Hepatocyte (in vitro differentiated cells): ENCODE measurements around the gene HELB. TPM values are rescaled to one million over a fixed set of nuclear protein-coding genes. Genes with fewer than 3 reads are reported as not detected.

ENCODE experiments used
- DNase-seq: peaks from one replicate; pipeline ENCODE4 v3.0.0-alpha.2; 2016; ENCODE audit warnings: low spot score
- H2AFZ ChIP-seq: fragments of 200-600 bp; sonication (generic); 2 replicates; pipeline ENCODE4 v1.6.0; 2016; ENCODE audit warnings: antibody characterized with exemption, mild to moderate bottlenecking
- H3K27ac ChIP-seq: fragments of 200-600 bp; sonication (generic); 2 replicates; pipeline ENCODE4 v1.5.1; 2016; ENCODE audit warnings: mild to moderate bottlenecking
- H3K27me3 ChIP-seq: fragments of 200-600 bp; sonication (generic); 2 replicates; pipeline ENCODE4 v1.6.1; 2016
- H3K36me3 ChIP-seq: fragments of 200-600 bp; sonication (generic); replicated peaks from 2 replicates; pipeline ENCODE4 v1.5.1; 2016; ENCODE audit warnings: low read depth; ENCODE audit not compliant: insufficient read depth
- H3K4me1 ChIP-seq: fragments of 200-600 bp; sonication (generic); 2 replicates; pipeline ENCODE4 v1.5.1; 2016; ENCODE audit warnings: mild to moderate bottlenecking, moderate library complexity; ENCODE audit not compliant: insufficient read depth
- H3K4me2 ChIP-seq: fragments of 200-600 bp; sonication (generic); 2 replicates; pipeline ENCODE4 v1.6.0; 2016
- H3K4me3 ChIP-seq: fragments of 200-600 bp; sonication (generic); 2 replicates; pipeline ENCODE4 v1.5.1; 2016; ENCODE audit warnings: mild to moderate bottlenecking
- H3K79me2 ChIP-seq: fragments of 200-600 bp; sonication (generic); 2 replicates; pipeline ENCODE4 v1.6.0; 2017; ENCODE audit warnings: mild to moderate bottlenecking
- H3K9me2 ChIP-seq: fragments of 200-600 bp; sonication (generic); replicated peaks from 2 replicates; pipeline ENCODE4 v1.6.0; 2017; ENCODE audit warnings: mild to moderate bottlenecking; ENCODE audit not compliant: insufficient read depth
- H3K9me3 ChIP-seq: fragments of 200-600 bp; sonication (generic); 2 replicates; pipeline ENCODE4 v1.5.1; 2016; ENCODE audit warnings: low read depth, mild to moderate bottlenecking
- H4K20me1 ChIP-seq: fragments of 200-600 bp; sonication (generic); 2 replicates; pipeline ENCODE4 v1.6.0; 2016; ENCODE audit warnings: mild to moderate bottlenecking; ENCODE audit not compliant: insufficient read depth, poor library complexity, severe bottlenecking
- EZH2 ChIP-seq: fragments of 200-600 bp; sonication (generic); IDR thresholded peaks from 2 replicates; pipeline ENCODE4 v1.6.1; 2016; ENCODE audit warnings: antibody characterized with exemption, mild to moderate bottlenecking, borderline replicate concordance
- EZH2phosphoT487 ChIP-seq: fragments of 200-600 bp; sonication (generic); IDR thresholded peaks from one replicate; pipeline ENCODE4 v1.6.1; 2018; ENCODE audit warnings: antibody characterized with exemption, mild to moderate bottlenecking, low read depth, moderate library complexity; ENCODE audit not compliant: unreplicated experiment, severe bottlenecking
- WGBS: methylation state at CpG from one replicate; pipeline ENCODE4 v1.1.6; 2016; ENCODE audit warnings: low lambda C conversion rate; ENCODE audit errors: missing lambda C conversion rate; 5-methylcytosine and 5-hydroxymethylcytosine counted together
- polyA plus RNA-seq: library from polyadenylated mRNA; unstranded; fragments of >200 nt; fragmentation: Nextera tagmentation; extraction: Ambion mirVana; gene quantifications from 2 replicates; pipeline ENCODE4 v1.2.1, GENCODE V29; 2016
- total RNA-seq: library from RNA; depleted of rRNA; stranded (reverse); fragments of >200 nt; gene quantifications from 2 replicates; pipeline ENCODE4 v1.2.3, GENCODE V29; 2014
- TF ChIP-seq, protein P1 (sequence below): fragments of 200-600 bp; sonication (generic); IDR thresholded peaks from 2 replicates; pipeline ENCODE4 v1.5.1; 2016; ENCODE audit warnings: antibody characterized with exemption, mild to moderate bottlenecking; ENCODE audit not compliant: poor library complexity

HELB gene
- total and polyA plus RNA-seq, 2 experiments from 2014 or later, result 1.5 to 4.6 TPM

- Histone ChIP-seq H2AFZ (no peak overlapping the region), H3K36me3 (no peaks in the 10 kb centered on the region), H3K9me2 (no peaks in the 10 kb centered on the region), H3K79me2 (no peaks in the 10 kb centered on the region), H3K4me2 (no peak overlapping the region), H4K20me1 (no peaks in the 10 kb centered on the region), H3K4me1 (no peaks in the 10 kb centered on the region), H3K27me3 (no peaks in the 10 kb centered on the region), H3K9me3 (no peaks in the 10 kb centered on the region), H3K4me3 (no peak overlapping the region), H3K27ac (no peak overlapping the region)
- no peak for DNase-seq
- WGBS, result 56% methylated on average over 3 of the region's 3 CpGs
- no peak for TF ChIP-seq EZH2
- TF ChIP-seq, protein P1, sequence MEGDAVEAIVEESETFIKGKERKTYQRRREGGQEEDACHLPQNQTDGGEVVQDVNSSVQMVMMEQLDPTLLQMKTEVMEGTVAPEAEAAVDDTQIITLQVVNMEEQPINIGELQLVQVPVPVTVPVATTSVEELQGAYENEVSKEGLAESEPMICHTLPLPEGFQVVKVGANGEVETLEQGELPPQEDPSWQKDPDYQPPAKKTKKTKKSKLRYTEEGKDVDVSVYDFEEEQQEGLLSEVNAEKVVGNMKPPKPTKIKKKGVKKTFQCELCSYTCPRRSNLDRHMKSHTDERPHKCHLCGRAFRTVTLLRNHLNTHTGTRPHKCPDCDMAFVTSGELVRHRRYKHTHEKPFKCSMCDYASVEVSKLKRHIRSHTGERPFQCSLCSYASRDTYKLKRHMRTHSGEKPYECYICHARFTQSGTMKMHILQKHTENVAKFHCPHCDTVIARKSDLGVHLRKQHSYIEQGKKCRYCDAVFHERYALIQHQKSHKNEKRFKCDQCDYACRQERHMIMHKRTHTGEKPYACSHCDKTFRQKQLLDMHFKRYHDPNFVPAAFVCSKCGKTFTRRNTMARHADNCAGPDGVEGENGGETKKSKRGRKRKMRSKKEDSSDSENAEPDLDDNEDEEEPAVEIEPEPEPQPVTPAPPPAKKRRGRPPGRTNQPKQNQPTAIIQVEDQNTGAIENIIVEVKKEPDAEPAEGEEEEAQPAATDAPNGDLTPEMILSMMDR, result no peak
- no peak for TF ChIP-seq EZH2phosphoT487
Observed at GRCh38 chr12:66345212-66345611, 42.9 kb downstream of the HELB start.

- no peak for DNase-seq
- no peaks in the 10 kb centered on the region for H3K36me3 ChIP-seq
Observed at GRCh38 chr12:66345956-66346355, 43.7 kb downstream of the HELB start.

GRCh38 chr12:66351301-66351700 lies 49.0 kb downstream of the HELB start:
- no peaks in the 10 kb centered on the region for H3K9me3 ChIP-seq
- no peaks in the 10 kb centered on the region for H3K36me3 ChIP-seq
- no peak overlapping the region for H3K4me3 ChIP-seq
- no peak overlapping the region for H3K27ac ChIP-seq
- no peaks in the 10 kb centered on the region for H4K20me1 ChIP-seq
- 96% methylated on average over 2 of the region's 2 CpGs for WGBS
- no peak overlapping the region for H3K4me2 ChIP-seq
- no peaks in the 10 kb centered on the region for H3K27me3 ChIP-seq
- no peak overlapping the region for H2AFZ ChIP-seq
- no peaks in the 10 kb centered on the region for H3K4me1 ChIP-seq
- no peaks in the 10 kb centered on the region for H3K79me2 ChIP-seq
- DNase-seq, result no peak
- TF ChIP-seq EZH2phosphoT487 (no peak), EZH2 (no peak)
- TF ChIP-seq, protein P1, result no peak
- H3K9me2 ChIP-seq, result no peaks in the 10 kb centered on the region

More at GRCh38 chr12:66345956-66346355, 43.7 kb downstream of the HELB start:
- H4K20me1 ChIP-seq, result no peaks in the 10 kb centered on the region
- WGBS, result 100% methylated on average over 2 of the region's 2 CpGs
- no peak for TF ChIP-seq EZH2
- TF ChIP-seq, protein P1, result no peak
- no peak for TF ChIP-seq EZH2phosphoT487
- H3K4me3 ChIP-seq, result no peak overlapping the region
- no peaks in the 10 kb centered on the region for H3K9me2 ChIP-seq
- no peaks in the 10 kb centered on the region for H3K27me3 ChIP-seq
- no peak overlapping the region for H3K27ac ChIP-seq
- no peak overlapping the region for H3K4me2 ChIP-seq
- H3K79me2 ChIP-seq, result no peaks in the 10 kb centered on the region
- no peaks in the 10 kb centered on the region for H3K9me3 ChIP-seq
- H2AFZ ChIP-seq, result no peak overlapping the region
- no peaks in the 10 kb centered on the region for H3K4me1 ChIP-seq

DNA sequence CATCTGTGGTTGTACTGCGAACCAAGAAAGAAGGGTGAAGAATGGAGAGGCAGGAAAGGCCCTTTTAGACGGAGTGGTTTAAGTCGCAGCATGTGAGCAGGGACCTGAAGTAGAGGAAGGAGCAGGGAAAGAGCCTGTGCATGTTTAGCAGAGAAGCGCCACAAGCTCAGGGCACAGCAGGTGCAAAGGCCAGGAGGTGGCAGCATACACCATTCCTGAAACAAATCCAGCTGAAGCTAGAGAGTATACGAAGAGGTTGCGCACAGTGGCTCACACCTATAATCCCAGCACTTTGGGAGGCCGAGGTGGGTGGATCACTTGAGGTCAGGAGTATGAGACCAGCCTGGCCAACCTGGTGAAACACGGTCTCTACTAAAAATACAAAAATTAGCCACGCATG lies 49.9 kb downstream of the HELB start:
- H3K9me3 ChIP-seq, result no peaks in the 10 kb centered on the region
- no peak overlapping the region for H2AFZ ChIP-seq
- 84% methylated on average over 9 of the region's 9 CpGs for WGBS

More for the DNA sequence above, 49.9 kb downstream of the HELB start:
- no peaks in the 10 kb centered on the region for H3K79me2 ChIP-seq
- no peak for TF ChIP-seq EZH2phosphoT487
- TF ChIP-seq, protein P1, result peak; percentile 47
- TF ChIP-seq EZH2, result no peak
- H3K27ac ChIP-seq, result no peak overlapping the region
- no peaks in the 10 kb centered on the region for H3K4me1 ChIP-seq
- no peaks in the 10 kb centered on the region for H3K9me2 ChIP-seq
- H4K20me1 ChIP-seq, result no peaks in the 10 kb centered on the region
- DNase-seq, result peak; percentile 48
- H3K4me3 ChIP-seq, result no peak overlapping the region
- H3K4me2 ChIP-seq, result no peak overlapping the region
- no peaks in the 10 kb centered on the region for H3K27me3 ChIP-seq
- no peaks in the 10 kb centered on the region for H3K36me3 ChIP-seq
